Stimulated activated effector memory CD8-positive, alpha-beta T cell treated with anti-CD3 and anti-CD28 coated beads, Interleukin-12 subunit alpha, Interleukin-12 subunit beta, amount 100 ng/mL, for 72 hours (primary cell): ENCODE data around the gene GRIN2A.

ENCODE experiments used
- ATAC-seq: fragments of 150-1000 bp; cut with Tn5 transposase; 2 replicates; pipeline ENCODE4 v1.10.0; 2021
- DNase-seq, 2 donors: peaks; one replicate each; pipeline ENCODE4 v3.0.0; 2021 to 2022; ENCODE audit warnings: low spot score in 2 of 2
- H3K27ac Mint-ChIP-seq: one replicate; pipeline ENCODE4 v1.8.0; 2022; ENCODE audit warnings: mild to moderate bottlenecking, mixed read lengths
- H3K36me3 Mint-ChIP-seq: one replicate; pipeline ENCODE4 v1.8.0; 2022; ENCODE audit warnings: mild to moderate bottlenecking, mixed read lengths
- H3K4me1 Mint-ChIP-seq: one replicate; pipeline ENCODE4 v1.8.0; 2022; ENCODE audit warnings: mixed read lengths
- H3K4me3 Mint-ChIP-seq: one replicate; pipeline ENCODE4 v1.8.0; 2022; ENCODE audit warnings: mild to moderate bottlenecking, mixed read lengths
- H3K9me3 Mint-ChIP-seq: one replicate; pipeline ENCODE4 v1.8.0; 2022; ENCODE audit warnings: mixed read lengths

The GRIN2A gene

GRCh38 chr16:9798952-9799580 lies 383.2 kb downstream of the GRIN2A start:
- Mint-ChIP-seq H3K4me1 (no peaks in the 10 kb centered on the region), H3K27ac (no peak overlapping the region), H3K4me3 (no peak overlapping the region), H3K9me3 (no peaks in the 10 kb centered on the region), H3K36me3 (no peaks in the 10 kb centered on the region)
- DNase-seq (no peak), ATAC-seq (no peak)

- ATAC-seq (no peak), DNase-seq (no peak)
- Mint-ChIP-seq H3K4me1 (no peaks in the 10 kb centered on the region), H3K4me3 (no peak overlapping the region), H3K9me3 (no peaks in the 10 kb centered on the region), H3K36me3 (no peaks in the 10 kb centered on the region), H3K27ac (no peak overlapping the region)
Observed at GRCh38 chr16:9798474-9798873, 383.8 kb downstream of the GRIN2A start.

- H3K4me3 Mint-ChIP-seq, result no peak overlapping the region
- DNase-seq, result no peak
- no peak overlapping the region for H3K27ac Mint-ChIP-seq
- H3K4me1 Mint-ChIP-seq, result no peaks in the 10 kb centered on the region
- no peaks in the 10 kb centered on the region for H3K9me3 Mint-ChIP-seq
- no peaks in the 10 kb centered on the region for H3K36me3 Mint-ChIP-seq
- ATAC-seq, result no peak
Observed at GRCh38 chr16:9797306-9797705, 384.9 kb downstream of the GRIN2A start.

GRCh38 chr16:9793623-9794022 lies 388.6 kb downstream of the GRIN2A start:
- no peaks in the 10 kb centered on the region for H3K9me3 Mint-ChIP-seq
- no peak overlapping the region for H3K27ac Mint-ChIP-seq
- DNase-seq, result no peak

GRCh38 chr16:9791556-9791955 lies 390.7 kb downstream of the GRIN2A start:
- Mint-ChIP-seq H3K9me3 (peaks cover 3% of the 10 kb centered on the region), H3K27ac (no peak overlapping the region), H3K4me1 (no peaks in the 10 kb centered on the region), H3K36me3 (no peaks in the 10 kb centered on the region), H3K4me3 (no peak overlapping the region)
- no peak for ATAC-seq
- no peak for DNase-seq

More at GRCh38 chr16:9793623-9794022, 388.6 kb downstream of the GRIN2A start:
- no peak for ATAC-seq
- no peaks in the 10 kb centered on the region for H3K4me1 Mint-ChIP-seq
- no peak overlapping the region for H3K4me3 Mint-ChIP-seq
- H3K36me3 Mint-ChIP-seq, result no peaks in the 10 kb centered on the region

GRCh38 chr16:9790199-9790598 lies 392.0 kb downstream of the GRIN2A start:
- Mint-ChIP-seq H3K36me3 (no peaks in the 10 kb centered on the region), H3K4me1 (no peaks in the 10 kb centered on the region), H3K4me3 (no peak overlapping the region), H3K9me3 (peaks cover 3% of the 10 kb centered on the region), H3K27ac (no peak overlapping the region)
- no peak for ATAC-seq
- DNase-seq, result no peak

GRCh38 chr16:9787717-9788116 lies 394.5 kb downstream of the GRIN2A start:
- ATAC-seq, result no peak
- Mint-ChIP-seq H3K9me3 (peaks cover 8% of the 10 kb centered on the region), H3K27ac (no peak overlapping the region), H3K36me3 (no peaks in the 10 kb centered on the region), H3K4me3 (no peak overlapping the region), H3K4me1 (no peaks in the 10 kb centered on the region)
- no peak for DNase-seq

GRCh38 chr16:9780831-9781230 lies 401.4 kb downstream of the GRIN2A start:
- no peaks in the 10 kb centered on the region for H3K36me3 Mint-ChIP-seq
- peaks cover 7% of the 10 kb centered on the region for H3K9me3 Mint-ChIP-seq
- H3K27ac Mint-ChIP-seq, result no peak overlapping the region
- H3K4me3 Mint-ChIP-seq, result no peak overlapping the region
- no peak for DNase-seq
- ATAC-seq, result no peak
- no peaks in the 10 kb centered on the region for H3K4me1 Mint-ChIP-seq

- H3K27ac Mint-ChIP-seq, result no peak overlapping the region
- H3K9me3 Mint-ChIP-seq, result peaks cover 7% of the 10 kb centered on the region
- ATAC-seq, result no peak
- no peaks in the 10 kb centered on the region for H3K36me3 Mint-ChIP-seq
- no peak for DNase-seq
- no peaks in the 10 kb centered on the region for H3K4me1 Mint-ChIP-seq
- no peak overlapping the region for H3K4me3 Mint-ChIP-seq
Observed at GRCh38 chr16:9778849-9779248, 403.4 kb downstream of the GRIN2A start.

- no peaks in the 10 kb centered on the region for H3K36me3 Mint-ChIP-seq
- H3K9me3 Mint-ChIP-seq, result peaks cover 2% of the 10 kb centered on the region
- no peak overlapping the region for H3K27ac Mint-ChIP-seq
- DNase-seq (no peak), ATAC-seq (no peak)
- no peaks in the 10 kb centered on the region for H3K4me1 Mint-ChIP-seq
- no peak overlapping the region for H3K4me3 Mint-ChIP-seq
Observed at GRCh38 chr16:9775998-9776397, 406.2 kb downstream of the GRIN2A start.

GRCh38 chr16:9773289-9773688 lies 408.9 kb downstream of the GRIN2A start:
- H3K27ac Mint-ChIP-seq, result no peak overlapping the region
- H3K4me3 Mint-ChIP-seq, result no peak overlapping the region
- H3K4me1 Mint-ChIP-seq, result no peaks in the 10 kb centered on the region
- H3K9me3 Mint-ChIP-seq, result no peaks in the 10 kb centered on the region
- DNase-seq (no peak), ATAC-seq (no peak)
- no peaks in the 10 kb centered on the region for H3K36me3 Mint-ChIP-seq

- Mint-ChIP-seq H3K4me1 (no peaks in the 10 kb centered on the region), H3K27ac (no peak overlapping the region), H3K4me3 (no peak overlapping the region), H3K9me3 (no peaks in the 10 kb centered on the region), H3K36me3 (no peaks in the 10 kb centered on the region)
- ATAC-seq, result no peak
- DNase-seq, result no peak
Observed at GRCh38 chr16:9772526-9773225, 409.6 kb downstream of the GRIN2A start.

- DNase-seq, result no peak
- H3K27ac Mint-ChIP-seq, result no peak overlapping the region
- no peaks in the 10 kb centered on the region for H3K4me1 Mint-ChIP-seq
- H3K4me3 Mint-ChIP-seq, result no peak overlapping the region
- H3K9me3 Mint-ChIP-seq, result no peaks in the 10 kb centered on the region
- no peak for ATAC-seq
- no peaks in the 10 kb centered on the region for H3K36me3 Mint-ChIP-seq
Observed at GRCh38 chr16:9766891-9767290, 415.3 kb downstream of the GRIN2A start.

- no peaks in the 10 kb centered on the region for H3K9me3 Mint-ChIP-seq
- H3K36me3 Mint-ChIP-seq, result no peaks in the 10 kb centered on the region
- no peak overlapping the region for H3K27ac Mint-ChIP-seq
- H3K4me3 Mint-ChIP-seq, result no peak overlapping the region
- H3K4me1 Mint-ChIP-seq, result no peaks in the 10 kb centered on the region
- ATAC-seq (no peak), DNase-seq (no peak)
Observed at GRCh38 chr16:9763505-9763904, 418.7 kb downstream of the GRIN2A start.

GRCh38 chr16:9761870-9762269 lies 420.4 kb downstream of the GRIN2A start:
- no peak for ATAC-seq
- Mint-ChIP-seq H3K4me1 (no peaks in the 10 kb centered on the region), H3K36me3 (no peaks in the 10 kb centered on the region), H3K27ac (no peak overlapping the region), H3K9me3 (no peaks in the 10 kb centered on the region), H3K4me3 (no peak overlapping the region)
- no peak for DNase-seq

- H3K27ac Mint-ChIP-seq, result no peak overlapping the region
- no peaks in the 10 kb centered on the region for H3K36me3 Mint-ChIP-seq
- no peaks in the 10 kb centered on the region for H3K9me3 Mint-ChIP-seq
- no peaks in the 10 kb centered on the region for H3K4me1 Mint-ChIP-seq
- DNase-seq (no peak), ATAC-seq (no peak)
- H3K4me3 Mint-ChIP-seq, result no peak overlapping the region
Observed at GRCh38 chr16:9757687-9758086, 424.5 kb downstream of the GRIN2A start.
